Spleen (tissue), 11 donors: ENCODE data around the gene CYP4B1. TPM values are rescaled to one million over a fixed set of nuclear protein-coding genes. Genes with fewer than 3 reads are reported as not detected.

Experiments used
- DNase-seq: peaks from one replicate; pipeline ENCODE4 v3.0.0-alpha.2; 2020
- H3K27ac ChIP-seq, 8 donors: fragments of 200-600 bp; sonication (generic) in 7 of 8; 1 replicate in 4 of 8; 2 replicates in 4 of 8; pipeline versions ENCODE4 v1.5.0 to v1.8.0; 2016 to 2021; ENCODE audit warnings: inconsistent platforms in 4 of 8, mild to moderate bottlenecking in 4 of 8, moderate library complexity in 1 of 8
- H3K27me3 ChIP-seq, 7 donors: fragments of 200-600 bp; sonication (generic) in 6 of 7; replicated peaks in 1 of 7; 1 replicate in 4 of 7; 2 replicates in 3 of 7; pipeline versions ENCODE4 v1.5.0 to v1.8.0; 2016 to 2021; ENCODE audit warnings: inconsistent platforms in 3 of 7, mild to moderate bottlenecking in 1 of 7
- H3K36me3 ChIP-seq, 6 donors: fragments of 200-600 bp; sonication (generic) in 5 of 6; 1 replicate in 4 of 6; 2 replicates in 2 of 6; pipeline versions ENCODE4 v1.5.0 to v1.8.0; 2016 to 2021; ENCODE audit warnings: inconsistent platforms in 2 of 6
- H3K4me1 ChIP-seq, 6 donors: fragments of 200-600 bp; sonication (generic) in 5 of 6; 1 replicate in 3 of 6; 2 replicates in 3 of 6; pipeline versions ENCODE4 v1.5.0 to v1.8.0; 2016 to 2021; ENCODE audit warnings: inconsistent platforms in 3 of 6
- H3K4me3 ChIP-seq, 8 donors: fragments of 200-600 bp; sonication (generic) in 7 of 8; 1 replicate in 4 of 8; 2 replicates in 4 of 8; pipeline versions ENCODE4 v1.5.0 to v1.8.0; 2016 to 2021; ENCODE audit warnings: inconsistent platforms in 4 of 8, mild to moderate bottlenecking in 4 of 8, moderate library complexity in 2 of 8
- H3K9me3 ChIP-seq, 8 donors: fragments of 200-600 bp; sonication (generic) in 7 of 8; 1 replicate in 4 of 8; 2 replicates in 4 of 8; pipeline versions ENCODE4 v1.5.0 to v1.8.0; 2016 to 2021; ENCODE audit warnings: inconsistent platforms in 4 of 8
- POLR2A ChIP-seq, 3 donors: fragments of 450-650 bp; IDR thresholded peaks; one replicate each; pipeline ENCODE4 v1.5.1; 2017; ENCODE audit warnings: antibody characterized with exemption in 3 of 3, mild to moderate bottlenecking in 1 of 3
- POLR2AphosphoS5 ChIP-seq, 3 donors: sonication (generic); formaldehyde crosslinking; IDR thresholded peaks; one replicate each; pipeline ENCODE4 v1.5.1; 2017; ENCODE audit warnings: antibody characterized with exemption in 3 of 3
- WGBS, 5 donors: extraction: QIAGEN DNeasy Blood & Tissue Kit in 3 of 5; methylation state at CpG; one replicate each; pipeline versions ENCODE4 v1.1.5 to v1.1.7; 2013 to 2018; 5-methylcytosine and 5-hydroxymethylcytosine counted together
- intact Hi-C: fragments of 100-400 bp; cut with DNase I; formaldehyde crosslinking; loops from one replicate; pipeline ENCODE4 v1.15.0; 2023; ENCODE audit warnings: low total_unique reads
- polyA plus RNA-seq, 3 donors: library from polyadenylated mRNA; stranded (reverse); fragments of 200-250 nt; gene quantifications; one replicate each; pipeline ENCODE4 v1.2.1, GENCODE V29; 2013
- total RNA-seq, 7 donors: library from RNA; depleted of rRNA in 3 of 7; stranded (reverse); fragments of >200 nt in 3 of 7; fragmentation: NEBNext Ultra II Directional in 4 of 7; extraction: Animal tissue kit (Norgen Biotek cat#: 25700) in 4 of 7; gene quantifications; one replicate each; pipeline versions ENCODE4 v1.1.0 to v1.2.1, GENCODE V29; 2016 to 2021
- TF ChIP-seq, protein P1 (sequence below), 11 experiments: fragments of 200-600 bp in 7 of 11; fragments of 450-650 bp in 4 of 11; sonication (generic) in 4 of 11; IDR thresholded peaks in 8 of 11; conservative IDR thresholded peaks in 3 of 11; 1 replicate in 7 of 11; 2 replicates in 4 of 11; pipeline versions ENCODE4 v1.4.0 to v1.8.0; 2016 to 2021; ENCODE audit warnings: antibody characterized with exemption in 11 of 11, inconsistent platforms in 4 of 11, mild to moderate bottlenecking in 1 of 11
- donor health status: healthy with polysubstance abuse.
- donor health status: DM: no; HTN: no; CAD: no; lungs with moderate emphysema.
- donor health status: DM: no; HTN: no; CAD: no.
- donor health status: Bipolar disorder and iron deficiency.
- donor health status: healthy.
- donor health status: DM: no; HTN: no; CAD: no.
- donor health status: DM: yes; HTN: yes; CAD: no.

Gene CYP4B1
- total and polyA plus RNA-seq, 10 donors, result 0.32 to 3.5 (median 1.0) TPM; not detected in 3

DNA sequence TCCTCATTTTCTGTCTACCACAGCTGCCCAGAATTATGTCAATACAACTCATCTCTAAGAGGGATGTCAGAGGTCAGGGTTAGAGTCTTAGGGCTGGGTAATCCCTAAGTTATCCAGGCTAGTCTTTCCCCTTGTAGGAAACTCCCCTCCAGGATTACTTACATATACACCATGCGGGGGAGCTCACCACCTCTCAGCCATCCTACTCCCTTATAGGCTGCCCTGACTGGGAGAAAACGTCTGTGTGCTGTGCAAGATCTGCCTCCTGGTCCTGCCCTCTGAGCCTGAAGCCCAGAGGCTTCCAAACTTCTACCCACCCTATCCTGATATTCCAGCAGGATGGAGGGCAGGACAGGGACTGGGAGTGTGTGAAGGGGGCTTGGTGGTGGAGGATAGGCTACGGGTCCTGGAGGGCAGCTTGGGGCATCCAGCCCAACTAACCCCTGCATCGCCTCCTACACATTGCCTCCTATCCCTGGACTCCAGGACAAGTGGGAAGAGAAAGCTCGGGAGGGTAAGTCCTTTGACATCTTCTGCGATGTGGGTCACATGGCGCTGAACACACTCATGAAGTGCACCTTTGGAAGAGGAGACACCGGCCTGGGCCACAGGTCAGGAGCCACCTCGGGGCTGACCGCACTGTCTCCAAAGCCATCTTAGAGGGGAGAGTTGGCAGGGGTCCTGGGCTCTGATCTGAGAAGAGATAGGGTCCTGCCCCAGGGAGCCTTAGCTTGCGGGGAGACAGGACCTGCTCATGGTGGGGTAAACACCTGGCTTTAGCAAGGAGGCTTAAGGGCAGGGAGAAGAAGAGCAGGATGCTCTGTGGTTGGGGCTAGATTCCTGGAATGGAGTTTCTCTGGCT, 14.4 kb downstream of the CYP4B1 start:
- Histone ChIP-seq H3K4me3 (no peak overlapping the region), H3K27me3 (peaks cover 0 to 6% (median 0%) of the 10 kb centered on the region in 7 donors), H3K36me3 (no peaks in the 10 kb centered on the region), H3K27ac (no peak overlapping the region), H3K4me1 (no peaks in the 10 kb centered on the region), H3K9me3 (peaks cover 0 to 8% (median 0%) of the 10 kb centered on the region in 8 donors)
- WGBS, 5 donors, result 78 to 90% (median 86%) methylated on average over 11 of the region's 11 CpGs
- no peak for DNase-seq
- intact Hi-C loops, result no loop called here
- TF ChIP-seq, protein P1, sequence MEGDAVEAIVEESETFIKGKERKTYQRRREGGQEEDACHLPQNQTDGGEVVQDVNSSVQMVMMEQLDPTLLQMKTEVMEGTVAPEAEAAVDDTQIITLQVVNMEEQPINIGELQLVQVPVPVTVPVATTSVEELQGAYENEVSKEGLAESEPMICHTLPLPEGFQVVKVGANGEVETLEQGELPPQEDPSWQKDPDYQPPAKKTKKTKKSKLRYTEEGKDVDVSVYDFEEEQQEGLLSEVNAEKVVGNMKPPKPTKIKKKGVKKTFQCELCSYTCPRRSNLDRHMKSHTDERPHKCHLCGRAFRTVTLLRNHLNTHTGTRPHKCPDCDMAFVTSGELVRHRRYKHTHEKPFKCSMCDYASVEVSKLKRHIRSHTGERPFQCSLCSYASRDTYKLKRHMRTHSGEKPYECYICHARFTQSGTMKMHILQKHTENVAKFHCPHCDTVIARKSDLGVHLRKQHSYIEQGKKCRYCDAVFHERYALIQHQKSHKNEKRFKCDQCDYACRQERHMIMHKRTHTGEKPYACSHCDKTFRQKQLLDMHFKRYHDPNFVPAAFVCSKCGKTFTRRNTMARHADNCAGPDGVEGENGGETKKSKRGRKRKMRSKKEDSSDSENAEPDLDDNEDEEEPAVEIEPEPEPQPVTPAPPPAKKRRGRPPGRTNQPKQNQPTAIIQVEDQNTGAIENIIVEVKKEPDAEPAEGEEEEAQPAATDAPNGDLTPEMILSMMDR (IDR thresholded peaks at IDR 0.05 in 8 of 11, conservative IDR thresholded peaks at IDR 0.05 in 3 of 11), result no peak
- TF ChIP-seq POLR2AphosphoS5 (IDR thresholded peaks at IDR 0.05), result no peak
- TF ChIP-seq POLR2A (IDR thresholded peaks at IDR 0.05), result no peak

DNA sequence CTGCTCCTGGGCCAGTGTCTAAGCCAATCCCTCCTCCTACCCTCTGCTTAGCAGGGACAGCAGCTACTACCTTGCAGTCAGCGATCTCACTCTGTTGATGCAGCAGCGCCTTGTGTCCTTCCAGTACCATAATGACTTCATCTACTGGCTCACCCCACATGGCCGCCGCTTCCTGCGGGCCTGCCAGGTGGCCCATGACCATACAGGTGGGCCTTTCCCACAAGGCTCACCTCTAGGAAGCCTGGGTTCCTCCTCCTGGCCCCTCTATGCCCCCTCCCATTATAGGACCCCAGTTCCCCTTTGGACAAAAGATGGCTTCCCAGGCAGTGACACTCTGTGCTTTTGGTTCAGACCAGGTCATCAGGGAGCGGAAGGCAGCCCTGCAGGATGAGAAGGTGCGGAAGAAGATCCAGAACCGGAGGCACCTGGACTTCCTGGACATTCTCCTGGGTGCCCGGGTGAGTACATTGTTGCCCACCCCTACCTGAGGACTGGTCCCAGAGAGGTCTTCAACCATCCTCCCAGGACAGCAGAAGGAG, 15.1 kb downstream of the CYP4B1 start:
- Histone ChIP-seq H3K36me3 (no peaks in the 10 kb centered on the region), H3K9me3 (peaks cover 0 to 8% (median 0%) of the 10 kb centered on the region in 8 donors), H3K27me3 (peaks cover 0 to 6% (median 0%) of the 10 kb centered on the region in 7 donors), H3K4me3 (no peak overlapping the region), H3K4me1 (no peaks in the 10 kb centered on the region), H3K27ac (no peak overlapping the region)
- TF ChIP-seq POLR2AphosphoS5 (IDR thresholded peaks at IDR 0.05) (no peak), POLR2A (IDR thresholded peaks at IDR 0.05) (no peak)
- TF ChIP-seq, protein P1 (IDR thresholded peaks at IDR 0.05 in 8 of 11, conservative IDR thresholded peaks at IDR 0.05 in 3 of 11), result no peak
- no peak for DNase-seq
- 91 to 99% (median 95%) methylated on average over 9 of the region's 9 CpGs for WGBS, 5 donors
- intact Hi-C loops, result no loop called here

DNA sequence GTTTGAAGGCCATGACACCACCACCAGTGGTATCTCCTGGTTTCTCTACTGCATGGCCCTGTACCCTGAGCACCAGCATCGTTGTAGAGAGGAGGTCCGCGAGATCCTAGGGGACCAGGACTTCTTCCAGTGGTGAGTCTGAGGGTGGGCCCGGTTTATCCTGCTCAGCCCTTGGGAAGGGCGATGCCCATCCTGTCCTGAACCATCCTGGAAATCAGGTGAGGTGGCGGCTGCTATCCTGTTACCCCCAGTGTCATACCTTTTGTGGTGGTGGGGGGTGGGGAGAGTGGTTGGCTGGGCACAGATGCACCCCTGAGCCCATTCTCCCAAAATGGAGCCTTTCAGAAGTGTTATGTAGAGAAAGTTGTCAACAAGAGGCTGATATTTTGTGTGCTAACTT, 16.3 kb downstream of the CYP4B1 start:
- no peaks in the 10 kb centered on the region for H3K36me3 ChIP-seq
- H3K4me3 ChIP-seq, result no peak overlapping the region
- TF ChIP-seq POLR2AphosphoS5 (IDR thresholded peaks at IDR 0.05), result no peak
- no peak for TF ChIP-seq POLR2A (IDR thresholded peaks at IDR 0.05)
- TF ChIP-seq, protein P1 (IDR thresholded peaks at IDR 0.05 in 8 of 11, conservative IDR thresholded peaks at IDR 0.05 in 3 of 11), result no peak
- no peaks in the 10 kb centered on the region for H3K9me3 ChIP-seq
- no peaks in the 10 kb centered on the region for H3K4me1 ChIP-seq
- H3K27me3 ChIP-seq, result peaks cover 0 to 6% (median 0%) of the 10 kb centered on the region in 7 donors
- 82 to 97% (median 90%) methylated on average over 6 of the region's 6 CpGs for WGBS, 5 donors
- no peak for DNase-seq
- intact Hi-C loops, result no loop called here
- no peak overlapping the region for H3K27ac ChIP-seq

DNA sequence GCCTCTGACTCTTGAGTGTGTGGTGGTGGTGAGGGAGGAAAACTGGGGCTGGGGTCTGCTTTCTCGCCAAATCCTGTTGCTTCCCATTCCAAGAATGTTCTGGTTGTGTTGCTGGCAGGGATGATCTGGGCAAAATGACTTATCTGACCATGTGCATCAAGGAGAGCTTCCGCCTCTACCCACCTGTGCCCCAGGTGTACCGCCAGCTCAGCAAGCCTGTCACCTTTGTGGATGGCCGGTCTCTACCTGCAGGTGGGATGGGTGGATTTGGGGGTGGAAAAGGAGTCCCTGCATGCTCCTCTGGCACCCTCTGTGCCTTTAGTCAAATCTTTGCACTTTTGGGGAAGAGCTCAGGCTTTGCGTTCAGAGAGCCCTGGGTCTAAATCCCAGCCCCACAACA, 18.1 kb downstream of the CYP4B1 start:
- H3K36me3 ChIP-seq, result no peaks in the 10 kb centered on the region

More for the DNA sequence above, 18.1 kb downstream of the CYP4B1 start:
- peaks cover 0 to 10% (median 0%) of the 10 kb centered on the region in 7 donors for H3K27me3 ChIP-seq
- H3K27ac ChIP-seq, result no peak overlapping the region
- TF ChIP-seq, protein P1 (IDR thresholded peaks at IDR 0.05 in 8 of 11, conservative IDR thresholded peaks at IDR 0.05 in 3 of 11), result no peak
- H3K4me1 ChIP-seq, result peaks cover 0 to 6% (median 0%) of the 10 kb centered on the region in 6 donors
- H3K4me3 ChIP-seq, result no peak overlapping the region
- no peaks in the 10 kb centered on the region for H3K9me3 ChIP-seq
- 80 to 95% (median 93%) methylated on average over 5 of the region's 5 CpGs for WGBS, 5 donors
- DNase-seq, result no peak
- intact Hi-C loops, result no loop called here
